Stimulated activated CD8-positive, alpha-beta memory T cell treated with anti-CD3 and anti-CD28 coated beads, Interleukin-4, amount 100 ng/mL, for 48 hours (primary cell): Measurements from ENCODE around the gene PCDHA13.
"Not testable (repeated sequence)": the region's sequence is repeated elsewhere in the genome, so short reads cannot be mapped to it uniquely, and the experiment has no call there.

Experiments
- DNase-seq: peaks from one replicate; pipeline ENCODE4 v3.0.0-alpha.2; 2020

PCDHA13 gene

GRCh38 chr5:140881889-140882590, at the start of gene PCDHA13:
PCDHA13 (plus strand) TSS chr5:140882124; CDS start chr5:140882269, 145 bp downstream.
- no peak for DNase-seq

GRCh38 chr5:140833993-140834392, 47.9 kb upstream of the PCDHA13 start, which contains the start of gene PCDHA7:
PCDHA7 (plus strand) TSS chr5:140834269; CDS start chr5:140834384, 115 bp downstream.
- no peak for DNase-seq

- not testable (repeated sequence) for DNase-seq
Observed at GRCh38 chr5:140834439-140835008, 47.4 kb upstream of the PCDHA13 start.

DNA sequence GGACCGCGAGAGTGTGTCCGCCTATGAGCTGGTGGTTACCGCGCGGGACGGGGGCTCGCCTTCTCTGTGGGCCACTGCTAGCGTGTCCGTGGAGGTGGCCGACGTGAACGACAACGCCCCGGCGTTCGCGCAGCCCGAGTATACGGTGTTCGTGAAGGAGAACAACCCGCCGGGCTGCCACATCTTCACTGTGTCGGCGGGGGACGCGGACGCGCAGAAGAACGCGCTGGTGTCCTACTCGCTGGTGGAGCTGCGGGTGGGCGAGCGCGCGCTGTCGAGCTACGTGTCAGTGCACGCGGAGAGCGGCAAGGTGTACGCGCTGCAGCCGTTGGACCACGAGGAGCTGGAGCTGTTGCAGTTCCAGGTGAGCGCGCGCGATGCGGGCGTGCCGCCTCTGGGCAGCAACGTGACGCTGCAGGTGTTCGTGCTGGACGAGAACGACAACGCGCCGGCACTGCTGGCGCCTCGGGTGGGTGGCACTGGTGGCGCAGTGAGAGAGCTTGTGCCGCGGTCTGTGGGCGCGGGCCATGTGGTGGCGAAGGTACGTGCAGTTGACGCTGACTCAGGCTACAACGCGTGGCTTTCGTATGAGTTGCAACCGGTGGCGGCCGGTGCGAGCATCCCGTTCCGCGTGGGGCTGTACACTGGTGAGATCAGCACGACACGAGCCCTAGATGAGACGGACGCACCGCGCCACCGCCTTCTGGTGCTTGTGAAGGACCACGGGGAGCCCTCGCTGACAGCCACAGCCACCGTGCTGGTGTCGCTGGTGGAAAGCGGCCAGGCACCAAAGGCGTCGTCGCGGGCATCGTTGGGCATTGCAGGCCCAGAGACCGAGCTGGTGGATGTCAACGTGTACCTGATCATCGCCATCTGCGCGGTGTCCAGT, 46.1 kb upstream of the PCDHA13 start:
- DNase-seq, result no peak

GRCh38 chr5:140840978-140841962, 40.7 kb upstream of the PCDHA13 start, which contains the start of gene PCDHA8:
PCDHA8 (plus strand) TSS chr5:140841187; CDS start chr5:140841322, 135 bp downstream.
- DNase-seq, result peak; percentile 31

DNA sequence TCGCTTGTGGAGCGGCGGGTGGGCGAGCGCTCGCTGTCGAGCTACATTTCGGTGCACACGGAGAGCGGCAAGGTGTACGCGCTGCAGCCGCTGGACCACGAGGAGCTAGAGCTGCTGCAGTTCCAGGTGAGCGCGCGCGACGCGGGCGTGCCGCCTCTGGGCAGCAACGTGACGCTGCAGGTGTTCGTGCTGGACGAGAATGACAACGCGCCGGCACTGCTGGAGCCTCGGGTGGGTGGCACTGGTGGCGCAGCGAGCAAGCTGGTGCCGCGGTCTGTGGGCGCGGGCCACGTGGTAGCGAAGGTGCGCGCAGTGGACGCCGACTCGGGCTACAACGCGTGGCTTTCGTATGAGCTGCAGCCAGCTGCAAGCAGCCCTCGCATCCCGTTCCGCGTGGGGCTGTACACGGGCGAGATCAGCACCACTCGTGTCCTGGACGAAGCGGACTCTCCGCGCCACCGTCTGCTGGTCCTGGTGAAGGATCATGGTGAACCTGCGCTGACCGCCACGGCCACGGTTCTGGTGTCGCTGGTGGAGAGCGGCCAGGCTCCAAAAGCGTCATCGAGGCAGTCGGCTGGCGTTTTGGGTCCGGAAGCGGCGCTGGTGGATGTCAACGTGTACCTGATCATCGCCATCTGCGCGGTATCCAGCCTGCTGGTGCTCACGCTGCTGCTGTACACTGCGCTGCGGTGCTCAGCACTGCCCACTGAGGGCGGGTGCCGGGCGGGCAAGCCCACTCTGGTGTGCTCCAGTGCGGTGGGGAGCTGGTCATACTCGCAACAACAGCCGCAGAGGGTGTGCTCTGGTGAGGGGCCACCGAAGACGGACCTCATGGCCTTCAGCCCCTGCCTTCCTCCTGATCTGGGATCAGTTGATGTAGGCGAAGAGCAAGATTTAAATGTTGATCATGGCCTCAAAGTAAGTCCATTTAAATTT, 38.9 kb upstream of the PCDHA13 start:
- no peak for DNase-seq

DNA sequence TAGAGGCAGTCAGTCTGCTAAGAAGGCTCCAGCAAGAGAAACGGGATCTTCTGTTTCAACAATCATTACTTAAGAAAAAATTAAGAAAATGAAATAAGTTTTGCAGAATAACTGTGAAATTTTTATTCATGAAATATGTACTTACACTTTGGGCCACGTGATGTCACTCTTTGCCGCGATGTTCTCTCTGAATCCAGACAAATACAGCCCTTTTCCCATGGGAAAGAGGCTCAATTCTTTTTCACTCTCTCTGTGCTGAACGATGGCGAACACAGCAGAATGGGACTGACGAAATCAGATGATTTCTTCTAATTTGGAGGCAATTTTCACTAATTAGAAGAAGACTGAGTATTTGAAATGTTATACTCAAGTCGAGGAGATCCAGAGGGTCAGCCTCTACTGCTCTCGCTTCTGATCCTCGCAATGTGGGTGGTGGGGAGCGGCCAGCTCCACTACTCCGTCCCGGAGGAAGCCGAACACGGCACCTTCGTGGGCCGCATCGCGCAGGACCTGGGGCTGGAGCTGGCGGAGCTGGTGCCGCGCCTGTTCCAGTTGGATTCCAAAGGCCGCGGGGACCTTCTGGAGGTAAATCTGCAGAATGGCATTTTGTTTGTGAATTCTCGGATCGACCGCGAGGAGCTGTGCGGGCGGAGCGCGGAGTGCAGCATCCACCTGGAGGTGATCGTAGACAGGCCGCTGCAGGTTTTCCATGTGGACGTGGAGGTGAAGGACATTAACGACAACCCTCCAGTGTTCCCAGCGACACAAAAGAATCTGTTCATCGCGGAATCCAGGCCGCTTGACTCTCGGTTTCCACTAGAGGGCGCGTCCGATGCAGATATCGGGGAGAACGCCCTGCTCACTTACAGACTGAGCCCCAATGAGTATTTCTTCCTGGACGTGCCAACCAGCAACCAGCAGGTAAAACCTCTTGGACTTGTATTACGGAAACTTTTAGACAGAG, 33.5 kb upstream of the PCDHA13 start, which contains the start of gene PCDHA9:
Gene PCDHA9 (plus strand): TSS at position 244 of the 964 bp plus-strand sequence. CDS start 114 bp downstream, at position 358.
- not testable (repeated sequence) for DNase-seq

DNA sequence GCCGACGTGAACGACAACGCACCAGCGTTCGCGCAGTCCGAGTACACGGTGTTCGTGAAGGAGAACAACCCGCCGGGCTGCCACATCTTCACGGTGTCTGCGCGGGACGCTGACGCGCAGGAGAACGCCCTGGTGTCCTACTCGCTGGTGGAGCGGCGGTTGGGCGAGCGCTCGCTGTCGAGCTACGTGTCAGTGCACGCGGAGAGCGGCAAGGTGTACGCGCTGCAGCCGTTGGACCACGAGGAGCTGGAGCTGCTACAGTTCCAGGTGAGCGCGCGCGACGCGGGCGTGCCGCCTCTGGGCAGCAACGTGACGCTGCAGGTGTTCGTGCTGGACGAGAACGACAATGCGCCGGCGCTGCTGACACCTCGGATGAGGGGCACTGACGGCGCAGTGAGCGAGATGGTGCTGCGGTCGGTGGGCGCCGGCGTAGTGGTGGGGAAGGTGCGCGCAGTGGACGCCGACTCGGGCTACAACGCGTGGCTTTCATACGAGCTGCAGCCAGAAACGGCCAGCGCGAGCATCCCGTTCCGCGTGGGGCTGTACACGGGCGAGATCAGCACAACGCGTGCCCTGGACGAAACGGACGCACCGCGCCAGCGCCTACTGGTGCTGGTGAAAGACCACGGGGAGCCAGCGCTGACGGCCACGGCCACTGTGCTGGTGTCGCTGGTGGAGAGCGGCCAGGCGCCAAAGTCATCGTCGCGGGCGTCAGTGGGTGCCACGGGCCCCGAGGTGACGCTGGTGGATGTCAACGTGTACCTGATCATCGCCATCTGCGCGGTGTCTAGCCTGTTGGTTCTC, 31.9 kb upstream of the PCDHA13 start:
- DNase-seq, result not testable (repeated sequence)

GRCh38 chr5:140855772-140856674, 25.9 kb upstream of the PCDHA13 start, which contains the start of gene PCDHA10:
PCDHA10 (plus strand) TSS chr5:140855897; CDS start chr5:140856049, 152 bp downstream.
- DNase-seq, result no peak

GRCh38 chr5:140857177-140857986, 24.5 kb upstream of the PCDHA13 start:
- DNase-seq, result no peak

DNA sequence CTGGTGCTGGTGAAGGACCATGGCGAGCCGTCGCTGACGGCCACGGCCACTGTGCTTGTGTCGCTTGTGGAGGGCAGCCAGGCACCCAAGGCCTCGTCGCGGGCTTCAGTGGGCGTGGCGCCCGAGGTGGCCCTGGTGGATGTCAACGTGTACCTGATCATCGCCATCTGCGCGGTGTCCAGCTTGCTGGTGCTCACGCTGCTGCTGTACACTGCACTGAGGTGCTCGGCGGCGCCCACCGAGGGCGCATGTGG, 24.0 kb upstream of the PCDHA13 start:
- DNase-seq, result no peak

GRCh38 chr5:140862441-140863295, 19.3 kb upstream of the PCDHA13 start:
- no peak for DNase-seq

DNA sequence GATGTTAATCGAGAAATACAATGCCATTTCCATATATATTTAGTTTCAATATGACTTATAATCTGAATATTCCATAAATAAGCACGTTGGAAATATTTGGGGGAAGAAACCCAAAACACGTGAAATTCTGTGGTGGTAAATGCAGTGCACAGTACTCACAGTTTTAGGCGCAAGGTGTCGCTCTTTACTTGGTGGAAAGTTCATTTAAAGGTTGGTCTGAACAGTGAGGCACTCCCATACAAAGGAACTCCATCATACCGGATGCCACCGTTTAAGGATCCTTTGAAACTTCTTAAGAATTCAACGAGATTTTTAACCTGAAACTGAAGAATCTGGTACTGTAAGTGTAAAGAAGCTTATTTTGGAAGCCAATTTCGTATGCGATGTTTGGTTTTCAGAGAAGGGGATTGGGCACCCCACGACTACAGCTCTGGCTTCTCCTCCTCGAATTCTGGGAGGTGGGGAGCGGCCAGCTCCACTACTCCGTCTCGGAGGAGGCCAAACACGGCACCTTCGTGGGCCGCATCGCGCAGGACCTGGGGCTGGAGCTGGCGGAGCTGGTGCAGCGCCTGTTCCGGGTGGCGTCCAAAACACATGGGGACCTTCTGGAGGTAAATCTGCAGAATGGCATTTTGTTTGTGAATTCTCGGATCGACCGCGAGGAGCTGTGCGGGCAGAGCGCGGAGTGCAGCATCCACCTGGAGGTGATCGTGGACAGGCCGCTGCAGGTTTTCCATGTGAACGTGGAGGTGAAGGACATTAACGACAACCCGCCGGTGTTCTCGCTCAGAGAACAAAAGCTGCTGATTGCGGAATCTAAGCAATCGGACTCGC, 13.0 kb upstream of the PCDHA13 start, which contains the start of gene PCDHA11:
Gene PCDHA11 (plus strand): TSS at position 237 of the 834 bp plus-strand sequence. CDS start 147 bp downstream, at position 384.
- no peak for DNase-seq

DNA sequence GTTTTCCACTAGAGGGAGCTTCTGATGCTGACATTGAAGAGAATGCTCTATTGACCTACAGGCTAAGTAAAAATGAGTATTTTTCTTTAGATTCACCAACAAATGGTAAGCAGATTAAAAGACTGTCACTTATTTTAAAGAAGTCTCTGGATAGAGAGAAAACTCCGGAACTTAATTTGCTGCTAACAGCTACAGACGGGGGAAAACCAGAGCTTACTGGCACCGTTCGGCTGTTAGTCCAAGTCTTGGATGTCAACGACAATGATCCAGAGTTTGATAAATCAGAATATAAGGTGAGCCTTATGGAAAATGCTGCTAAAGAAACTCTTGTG, 12.4 kb upstream of the PCDHA13 start:
- DNase-seq, result no peak
